ENCODE results near the gene ANO7. TPM values are rescaled to one million over a fixed set of nuclear protein-coding genes. Genes with fewer than 3 reads are reported as not detected.

Gene ANO7
- total RNA-seq, 1 experiment from 2014 or later, result 6.9 TPM

- no peaks in the 10 kb centered on the region for H3K27me3 ChIP-seq (ENCODE audit: control insufficient read depth, insufficient read depth, low read length)
- ChIA-PET POLR2A (interaction anchor here (0.9 kb wide), 1 partner anchor 33 kb away, joined by 5 read pairs; no protein-coding TSS in a partner anchor), CTCF (interaction anchor here (1.1 kb wide), 1 partner anchor 62 kb away, joined by 4 read pairs; no protein-coding TSS in a partner anchor)
- H3K9me3 ChIP-seq (ENCODE audit: control insufficient read depth, insufficient read depth, low read depth, low read length), result no peaks in the 10 kb centered on the region
- H3K27ac ChIP-seq (ENCODE audit: low read length), result no peak overlapping the region
- no TSS peak for BruUV-seq (replicated peaks)
- H3K4me1 ChIP-seq (ENCODE audit: control insufficient read depth, insufficient read depth, low read length), result no peaks in the 10 kb centered on the region
- ATAC-seq, result no peak
- TF ChIP-seq POLR2AphosphoS5 (IDR thresholded peaks at IDR 0.05; ENCODE audit: low read depth, low read length) (no peak), CTCF (IDR thresholded peaks at IDR 0.05) (no peak), REST (IDR thresholded peaks at IDR 0.05; ENCODE audit: insufficient read depth in 1 of 2, low read depth in 2 of 2, low read length in 1 of 2) (no peak), SIN3A (IDR thresholded peaks at IDR 0.05; ENCODE audit: borderline replicate concordance, insufficient read depth, low read depth, low read length) (no peak), TCF7L2 (IDR thresholded peaks at IDR 0.05; ENCODE audit: low read depth, low read length) (no peak)
- no peak for DNase-seq (ENCODE audit: low read depth, low spot score)
- H3K4me3 ChIP-seq (ENCODE audit: low read depth in 2 of 2, low read length in 2 of 2), result no peak overlapping the region
- intact Hi-C loops (cut with micrococcal nuclease; ENCODE audit: unreplicated experiment) (no loop called here), in situ Hi-C loops (cut with HindIII; ENCODE audit: low pct_unique_long_range_greater_than_20kb, low sequenced_read_pairs) (no loop called here)
- H3K36me3 ChIP-seq (ENCODE audit: control insufficient read depth, insufficient read depth, low read length), result no peaks in the 10 kb centered on the region
Observed at GRCh38 chr2:241140445-241140840, 48.0 kb upstream of the ANO7 start.

GRCh38 chr2:241141214-241141770, 47.2 kb upstream of the ANO7 start:
- no peak for ATAC-seq
- Histone ChIP-seq H3K27me3 (ENCODE audit: control insufficient read depth, insufficient read depth, low read length) (no peaks in the 10 kb centered on the region), H3K4me3 (ENCODE audit: low read depth in 2 of 2, low read length in 2 of 2) (no peak overlapping the region), H3K36me3 (ENCODE audit: control insufficient read depth, insufficient read depth, low read length) (no peaks in the 10 kb centered on the region), H3K9me3 (ENCODE audit: control insufficient read depth, insufficient read depth, low read depth, low read length) (no peaks in the 10 kb centered on the region), H3K27ac (ENCODE audit: low read length) (no peak overlapping the region), H3K4me1 (ENCODE audit: control insufficient read depth, insufficient read depth, low read length) (no peaks in the 10 kb centered on the region)
- intact Hi-C loops (cut with micrococcal nuclease; ENCODE audit: unreplicated experiment) (no loop called here), in situ Hi-C loops (cut with HindIII; ENCODE audit: low pct_unique_long_range_greater_than_20kb, low sequenced_read_pairs) (no loop called here)
- CTCF ChIA-PET, result interaction anchor here (1.1 kb wide), 1 partner anchor 63 kb away, joined by 4 read pairs; no protein-coding TSS in a partner anchor
- BruUV-seq (replicated peaks), result no TSS peak
- DNase-seq (ENCODE audit: low read depth, low spot score), result no peak
- TF ChIP-seq POLR2AphosphoS5 (IDR thresholded peaks at IDR 0.05; ENCODE audit: low read depth, low read length), result no peak
- TF ChIP-seq CTCF (IDR thresholded peaks at IDR 0.05), result no peak
- no peak for TF ChIP-seq TCF7L2 (IDR thresholded peaks at IDR 0.05; ENCODE audit: low read depth, low read length)
- no peak for TF ChIP-seq SIN3A (IDR thresholded peaks at IDR 0.05; ENCODE audit: borderline replicate concordance, insufficient read depth, low read depth, low read length)
- TF ChIP-seq REST (IDR thresholded peaks at IDR 0.05; ENCODE audit: insufficient read depth in 1 of 2, low read depth in 2 of 2, low read length in 1 of 2), result no peak
- POLR2A ChIA-PET, result interaction anchor here (0.7 kb wide), 1 partner anchor 13 kb away, joined by 3 read pairs; no protein-coding TSS in a partner anchor
